T-helper 2 cell treated with Interferon-gamma antibody and Interleukin-4, amounts not matched to agents 100 ng/mL and 5 ng/mL, for 36 hours (primary cell): Measurements from ENCODE around the gene DDC. TPM values are rescaled to one million over a fixed set of nuclear protein-coding genes. Genes with fewer than 3 reads are reported as not detected.
"Not testable (repeated sequence)": the region's sequence is repeated elsewhere in the genome, so short reads cannot be mapped to it uniquely, and the experiment has no call there.

Experiments
- intact Hi-C: fragments of 100-400 bp; cut with micrococcal nuclease; formaldehyde crosslinking; loops from one replicate; pipeline ENCODE4 v1.15.1; 2023
- total RNA-seq: library from RNA; stranded (reverse); gene quantifications from 2 replicates; pipeline ENCODE4 v1.2.3, GENCODE V29; 2022

DDC gene
- total RNA-seq, 1 donor from 2014 or later = not detected

GRCh38 chr7:50461695-50462094 lies 103.5 kb downstream of the DDC start:
- intact Hi-C loops = no loop called here

- intact Hi-C loops = not testable (repeated sequence)
Measured at GRCh38 chr7:50459183-50459582, 106.0 kb downstream of the DDC start.

- intact Hi-C loops = not testable (repeated sequence)
Measured at GRCh38 chr7:50458651-50459050, 106.6 kb downstream of the DDC start.

GRCh38 chr7:50456371-50457123 lies 108.7 kb downstream of the DDC start:
- intact Hi-C loops = no loop called here

GRCh38 chr7:50455658-50456057 lies 109.5 kb downstream of the DDC start:
- intact Hi-C loops = no loop called here

GRCh38 chr7:50454968-50455367 lies 110.2 kb downstream of the DDC start:
- intact Hi-C loops = loop anchor here (5.0 kb wide), 2 partner anchors 157 to 707 kb away; no protein-coding TSS in a partner anchor

GRCh38 chr7:50450590-50451032 lies 114.6 kb downstream of the DDC start:
- intact Hi-C loops = loop anchor here (2.0 to 5.0 kb wide), 5 partner anchors 18 to 712 kb away; partner anchors contain the start of gene IKZF1

- intact Hi-C loops = loop anchor here (2.0 to 5.0 kb wide), 6 partner anchors 19 to 712 kb away; partner anchors contain the start of gene IKZF1
Measured at GRCh38 chr7:50449881-50450589, 115.2 kb downstream of the DDC start, which contains the start of gene FIGNL1. Gene FIGNL1 (minus strand): TSS chr7:50450350. CDS start chr7:50447287, 3,063 bp downstream.

- intact Hi-C loops = loop anchor here (5.0 kb wide), 1 partner anchor 213 kb away; no protein-coding TSS in a partner anchor
Measured at GRCh38 chr7:50449501-50449880, 115.7 kb downstream of the DDC start.

GRCh38 chr7:50448823-50449222 lies 116.4 kb downstream of the DDC start:
- intact Hi-C loops = loop anchor here (5.0 kb wide), 1 partner anchor 213 kb away; no protein-coding TSS in a partner anchor

GRCh38 chr7:50446542-50446960 lies 118.7 kb downstream of the DDC start:
- intact Hi-C loops = loop anchor here (5.0 kb wide), 1 partner anchor 216 kb away; no protein-coding TSS in a partner anchor

GRCh38 chr7:50436133-50436806 lies 128.9 kb downstream of the DDC start:
- intact Hi-C loops = no loop called here

- intact Hi-C loops = no loop called here
Measured at GRCh38 chr7:50431722-50432305, 133.4 kb downstream of the DDC start.

- intact Hi-C loops = no loop called here
Measured at GRCh38 chr7:50431316-50431715, 133.9 kb downstream of the DDC start.

- intact Hi-C loops = no loop called here
Measured at GRCh38 chr7:50428911-50429310, 136.3 kb downstream of the DDC start.

- intact Hi-C loops = no loop called here
Measured at GRCh38 chr7:50427518-50427917, 137.7 kb downstream of the DDC start.

- intact Hi-C loops = no loop called here
Measured at GRCh38 chr7:50426280-50427045, 138.7 kb downstream of the DDC start.

- intact Hi-C loops = no loop called here
Measured at GRCh38 chr7:50425318-50425717, 139.9 kb downstream of the DDC start.

- intact Hi-C loops = no loop called here
Measured at GRCh38 chr7:50423860-50424259, 141.3 kb downstream of the DDC start.

- intact Hi-C loops = no loop called here
Measured at GRCh38 chr7:50422858-50423257, 142.3 kb downstream of the DDC start.
